A673 (cell line): ENCODE results near the gene UQCC2.

Experiments used
- EZH2 ChIP-seq: fragments of 200-600 bp; sonication (generic); IDR thresholded peaks from 2 replicates; pipeline ENCODE4 v1.6.1; 2017; ENCODE audit warnings: borderline replicate concordance, low read depth, mild to moderate bottlenecking, mixed read lengths, antibody characterized with exemption, low read length; ENCODE audit not compliant: poor library complexity, severe bottlenecking
- TF ChIP-seq, protein P1 (sequence below): fragments of 300-800, 200-600 bp; sonication (generic); conservative IDR thresholded peaks from 2 replicates; pipeline ENCODE4 v1.5.1; 2017; ENCODE audit warnings: low read depth, mild to moderate bottlenecking, antibody characterized with exemption, low read length, moderate library complexity, mixed read lengths

GRCh38 chr6:33696076-33696475 is 15.4 kb downstream of the UQCC2 start:
- TF ChIP-seq, protein P1, sequence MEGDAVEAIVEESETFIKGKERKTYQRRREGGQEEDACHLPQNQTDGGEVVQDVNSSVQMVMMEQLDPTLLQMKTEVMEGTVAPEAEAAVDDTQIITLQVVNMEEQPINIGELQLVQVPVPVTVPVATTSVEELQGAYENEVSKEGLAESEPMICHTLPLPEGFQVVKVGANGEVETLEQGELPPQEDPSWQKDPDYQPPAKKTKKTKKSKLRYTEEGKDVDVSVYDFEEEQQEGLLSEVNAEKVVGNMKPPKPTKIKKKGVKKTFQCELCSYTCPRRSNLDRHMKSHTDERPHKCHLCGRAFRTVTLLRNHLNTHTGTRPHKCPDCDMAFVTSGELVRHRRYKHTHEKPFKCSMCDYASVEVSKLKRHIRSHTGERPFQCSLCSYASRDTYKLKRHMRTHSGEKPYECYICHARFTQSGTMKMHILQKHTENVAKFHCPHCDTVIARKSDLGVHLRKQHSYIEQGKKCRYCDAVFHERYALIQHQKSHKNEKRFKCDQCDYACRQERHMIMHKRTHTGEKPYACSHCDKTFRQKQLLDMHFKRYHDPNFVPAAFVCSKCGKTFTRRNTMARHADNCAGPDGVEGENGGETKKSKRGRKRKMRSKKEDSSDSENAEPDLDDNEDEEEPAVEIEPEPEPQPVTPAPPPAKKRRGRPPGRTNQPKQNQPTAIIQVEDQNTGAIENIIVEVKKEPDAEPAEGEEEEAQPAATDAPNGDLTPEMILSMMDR: no peak
- TF ChIP-seq EZH2: no peak
